C1 segment of cervical spinal cord (tissue), 14 donors: ENCODE data around the gene CTAG1B.
"Not testable (repeated sequence)": the region's sequence is repeated elsewhere in the genome, so short reads cannot be mapped to it uniquely, and the experiment has no call there.

Experiments
- DNase-seq, 14 donors: peaks; one replicate each; lab custom pipeline; 2025; lab: John Stamatoyannopoulos, UW

Gene CTAG1B

GRCh38 chrX:154619182-154619581 is at the start of gene CTAG1B:
CTAG1B (minus strand) TSS chrX:154619282; CDS start chrX:154619218, 64 bp downstream.
- DNase-seq, result not testable (repeated sequence)

GRCh38 chrX:154661899-154662298 is 42.8 kb upstream of the CTAG1B start:
- no peak for DNase-seq

GRCh38 chrX:154661170-154661569 is 42.1 kb upstream of the CTAG1B start:
- DNase-seq, result no peak

- DNase-seq, result no peak
These were observed 41.5 kb upstream of the CTAG1B start for GRCh38 chrX:154660541-154660940.

- no peak for DNase-seq
These were observed 39.9 kb upstream of the CTAG1B start for GRCh38 chrX:154658957-154659356.

- DNase-seq, result no peak
These were observed 39.1 kb upstream of the CTAG1B start for GRCh38 chrX:154658187-154658586.

- no peak for DNase-seq
These were observed 38.2 kb upstream of the CTAG1B start for GRCh38 chrX:154657226-154657805.

- no peak for DNase-seq
These were observed 36.7 kb upstream of the CTAG1B start for GRCh38 chrX:154655786-154656185.

GRCh38 chrX:154655346-154655745 is 36.3 kb upstream of the CTAG1B start:
- no peak for DNase-seq

GRCh38 chrX:154654925-154655324 is 35.8 kb upstream of the CTAG1B start:
- no peak for DNase-seq

- DNase-seq, result no peak
These were observed 35.3 kb upstream of the CTAG1B start for GRCh38 chrX:154654372-154654771.

- DNase-seq, result not testable (repeated sequence)
These were observed 34.3 kb upstream of the CTAG1B start, which contains the start of gene CTAG2 for GRCh38 chrX:154653413-154653812. CTAG2 (minus strand) TSS chrX:154653579; CDS start chrX:154653515, 64 bp downstream.

- DNase-seq, result no peak
These were observed 33.9 kb upstream of the CTAG1B start for GRCh38 chrX:154653048-154653401.

- no peak for DNase-seq
These were observed 33.4 kb upstream of the CTAG1B start for GRCh38 chrX:154652311-154653047.

- DNase-seq, result no peak
These were observed 31.1 kb upstream of the CTAG1B start for GRCh38 chrX:154650221-154650510.

- DNase-seq, result no peak
These were observed 30.6 kb upstream of the CTAG1B start for GRCh38 chrX:154649503-154650220.

- no peak for DNase-seq
These were observed 29.8 kb upstream of the CTAG1B start for GRCh38 chrX:154648931-154649330.

GRCh38 chrX:154645745-154646378 is 26.8 kb upstream of the CTAG1B start:
- not testable (repeated sequence) for DNase-seq

- DNase-seq, result not testable (repeated sequence)
These were observed 24.6 kb upstream of the CTAG1B start for GRCh38 chrX:154643708-154644107.

- DNase-seq, result not testable (repeated sequence)
These were observed 22.7 kb upstream of the CTAG1B start for GRCh38 chrX:154641740-154642139.

GRCh38 chrX:154633661-154634060 is 14.6 kb upstream of the CTAG1B start:
- DNase-seq, result not testable (repeated sequence)

- not testable (repeated sequence) for DNase-seq
These were observed 11.9 kb upstream of the CTAG1B start for GRCh38 chrX:154630949-154631348.
